Neutrophil (primary cell): Measurements from ENCODE around the gene KRT81.

Source experiments
- H3K27ac ChIP-seq: fragments of 200-600 bp; sonication (generic); 2 replicates; pipeline ENCODE4 v1.5.1; 2016; ENCODE audit warnings: mild to moderate bottlenecking, moderate library complexity
- H3K27me3 ChIP-seq: fragments of 200-600 bp; sonication (generic); 2 replicates; pipeline ENCODE4 v1.6.0; 2016; ENCODE audit warnings: mild to moderate bottlenecking
- H3K36me3 ChIP-seq: fragments of 200-600 bp; sonication (generic); 2 replicates; pipeline ENCODE4 v1.5.1; 2017
- H3K4me1 ChIP-seq, 2 experiments: fragments of 200-600 bp in 1 of 2; sonication (generic) in 1 of 2; 1 replicate in 1 of 2; 2 replicates in 1 of 2; pipeline versions ENCODE4 v1.5.1 to v1.6.1; 2013 to 2016; ENCODE audit warnings: low read depth in 1 of 2, low read length in 1 of 2, mild to moderate bottlenecking in 1 of 2, moderate library complexity in 1 of 2; ENCODE audit not compliant: control insufficient read depth in 1 of 2, insufficient read depth in 1 of 2
- H3K4me3 ChIP-seq, 2 experiments: fragments of 200-600 bp in 1 of 2; sonication (generic) in 1 of 2; 1 replicate in 1 of 2; 2 replicates in 1 of 2; pipeline ENCODE4 v1.5.1; 2013 to 2016; ENCODE audit warnings: low read depth in 1 of 2, low read length in 1 of 2, mild to moderate bottlenecking in 1 of 2, moderate library complexity in 1 of 2
- H3K9me3 ChIP-seq: fragments of 200-600 bp; sonication (generic); 2 replicates; pipeline ENCODE4 v1.5.1; 2016
- TF ChIP-seq, protein P1 (sequence below): fragments of 200-600 bp; sonication (generic); IDR thresholded peaks from 2 replicates; pipeline ENCODE4 v1.5.1; 2016; ENCODE audit warnings: antibody characterized with exemption

KRT81 gene

DNA sequence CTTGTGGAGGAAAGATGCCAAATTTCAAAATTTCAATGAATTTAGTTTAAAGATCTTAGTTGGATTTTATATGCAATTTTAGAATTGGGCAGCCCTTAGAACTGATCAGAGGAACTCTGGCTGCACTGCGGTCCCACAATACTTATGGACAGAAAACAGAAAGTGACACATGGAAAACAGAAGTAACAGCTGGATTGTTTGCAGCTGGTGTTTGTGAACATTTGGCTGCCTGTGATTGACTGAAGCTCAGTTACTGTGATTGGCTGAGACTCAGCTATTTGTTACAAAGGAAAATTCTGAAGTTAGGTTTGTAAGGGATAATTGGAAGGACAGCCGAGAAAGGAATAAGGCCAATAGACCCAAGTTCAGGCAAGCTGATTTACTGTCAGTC lies 26.9 kb downstream of the KRT81 start:
- TF ChIP-seq, protein P1, sequence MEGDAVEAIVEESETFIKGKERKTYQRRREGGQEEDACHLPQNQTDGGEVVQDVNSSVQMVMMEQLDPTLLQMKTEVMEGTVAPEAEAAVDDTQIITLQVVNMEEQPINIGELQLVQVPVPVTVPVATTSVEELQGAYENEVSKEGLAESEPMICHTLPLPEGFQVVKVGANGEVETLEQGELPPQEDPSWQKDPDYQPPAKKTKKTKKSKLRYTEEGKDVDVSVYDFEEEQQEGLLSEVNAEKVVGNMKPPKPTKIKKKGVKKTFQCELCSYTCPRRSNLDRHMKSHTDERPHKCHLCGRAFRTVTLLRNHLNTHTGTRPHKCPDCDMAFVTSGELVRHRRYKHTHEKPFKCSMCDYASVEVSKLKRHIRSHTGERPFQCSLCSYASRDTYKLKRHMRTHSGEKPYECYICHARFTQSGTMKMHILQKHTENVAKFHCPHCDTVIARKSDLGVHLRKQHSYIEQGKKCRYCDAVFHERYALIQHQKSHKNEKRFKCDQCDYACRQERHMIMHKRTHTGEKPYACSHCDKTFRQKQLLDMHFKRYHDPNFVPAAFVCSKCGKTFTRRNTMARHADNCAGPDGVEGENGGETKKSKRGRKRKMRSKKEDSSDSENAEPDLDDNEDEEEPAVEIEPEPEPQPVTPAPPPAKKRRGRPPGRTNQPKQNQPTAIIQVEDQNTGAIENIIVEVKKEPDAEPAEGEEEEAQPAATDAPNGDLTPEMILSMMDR, result no peak
- no peaks in the 10 kb centered on the region for H3K36me3 ChIP-seq
- peaks cover 0 to 5% of the 10 kb centered on the region in 2 experiments for H3K4me1 ChIP-seq
- no peaks in the 10 kb centered on the region for H3K9me3 ChIP-seq
- no peak overlapping the region for H3K4me3 ChIP-seq
- H3K27me3 ChIP-seq, result peaks cover 51% of the 10 kb centered on the region
- no peak overlapping the region for H3K27ac ChIP-seq

DNA sequence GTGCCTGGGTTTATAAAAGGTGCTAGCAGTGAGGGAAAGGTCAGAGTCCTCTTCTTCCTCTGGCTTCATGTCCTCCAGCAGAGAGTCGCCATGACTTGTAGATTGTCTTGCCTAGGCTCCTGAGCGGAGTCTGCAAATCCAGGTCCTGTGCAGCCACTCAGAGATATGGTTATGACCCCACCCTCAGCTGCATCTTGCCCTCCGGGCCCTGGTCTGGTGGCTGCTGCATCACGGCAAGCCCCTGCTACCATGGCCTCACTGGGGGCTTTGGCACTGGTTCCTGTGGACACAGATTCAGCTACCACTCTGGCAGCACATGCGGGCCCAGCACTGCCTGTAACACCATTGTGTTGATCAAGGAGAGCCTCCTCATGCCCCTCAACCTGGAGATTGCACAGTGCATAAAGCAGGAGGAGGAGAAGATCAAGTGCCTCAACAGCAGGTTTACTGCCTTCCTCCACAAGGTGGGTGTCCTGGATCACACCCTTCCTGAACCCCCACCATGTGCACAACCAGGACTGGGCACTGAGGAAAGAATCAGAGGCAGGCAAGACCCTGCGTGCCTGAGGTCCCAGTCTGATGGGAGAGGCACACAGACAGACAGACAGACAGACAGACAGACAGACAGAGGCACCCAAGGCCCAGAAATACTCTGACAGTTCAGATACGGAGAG lies 27.4 kb downstream of the KRT81 start:
- H3K27ac ChIP-seq, result no peak overlapping the region
- no peaks in the 10 kb centered on the region for H3K36me3 ChIP-seq
- TF ChIP-seq, protein P1, result no peak
- H3K4me1 ChIP-seq, result peaks cover 0 to 5% of the 10 kb centered on the region in 2 experiments
- H3K27me3 ChIP-seq, result peaks cover 56% of the 10 kb centered on the region
- no peaks in the 10 kb centered on the region for H3K9me3 ChIP-seq
- no peak overlapping the region for H3K4me3 ChIP-seq

DNA sequence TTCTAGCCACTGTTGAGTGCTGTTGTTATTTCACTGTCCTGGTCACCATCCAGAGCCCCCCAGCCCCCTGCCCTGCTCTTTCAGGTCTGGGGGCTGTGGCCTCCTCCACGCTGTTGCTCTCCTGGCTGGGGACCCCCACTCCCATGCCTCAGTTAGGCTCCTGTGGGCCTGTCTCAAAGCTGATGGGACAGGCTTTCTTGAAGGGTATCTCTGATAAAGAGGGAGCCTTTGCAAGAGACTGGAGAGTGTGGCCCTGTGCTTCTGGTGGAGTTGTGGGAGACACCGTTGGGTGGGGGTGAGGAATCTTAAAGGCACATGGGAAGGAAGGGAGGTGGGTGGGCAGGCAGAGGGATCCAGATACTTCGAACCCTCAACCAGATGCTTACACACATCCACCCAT lies 29.0 kb downstream of the KRT81 start:
- TF ChIP-seq, protein P1, result no peak
- peaks cover 0 to 5% of the 10 kb centered on the region in 2 experiments for H3K4me1 ChIP-seq
- H3K9me3 ChIP-seq, result no peaks in the 10 kb centered on the region
- H3K36me3 ChIP-seq, result no peaks in the 10 kb centered on the region
- no peak overlapping the region for H3K27ac ChIP-seq
- peaks cover 72% of the 10 kb centered on the region for H3K27me3 ChIP-seq
- H3K4me3 ChIP-seq, result no peak overlapping the region

GRCh38 chr12:52261208-52261484 lies 30.2 kb downstream of the KRT81 start:
- peaks cover 0 to 5% of the 10 kb centered on the region in 2 experiments for H3K4me1 ChIP-seq
- no peak overlapping the region for H3K27ac ChIP-seq
- H3K4me3 ChIP-seq, result no peak overlapping the region
- H3K36me3 ChIP-seq, result no peaks in the 10 kb centered on the region
- H3K9me3 ChIP-seq, result no peaks in the 10 kb centered on the region
- peaks cover 84% of the 10 kb centered on the region for H3K27me3 ChIP-seq
- TF ChIP-seq, protein P1, result no peak

- H3K36me3 ChIP-seq, result no peaks in the 10 kb centered on the region
- H3K27me3 ChIP-seq, result peaks cover 89% of the 10 kb centered on the region
- no peak overlapping the region for H3K4me3 ChIP-seq
- no peaks in the 10 kb centered on the region for H3K9me3 ChIP-seq
- TF ChIP-seq, protein P1, result no peak
- H3K4me1 ChIP-seq, result peaks cover 0 to 5% of the 10 kb centered on the region in 2 experiments
- no peak overlapping the region for H3K27ac ChIP-seq
These were observed 30.8 kb downstream of the KRT81 start for GRCh38 chr12:52260361-52261207.
